GF-D8 (cell line): Measurements from ENCODE around the gene ZNF787.

Source experiments
- DNase-seq: peaks from one replicate; lab custom pipeline; 2025; lab: John Stamatoyannopoulos, UW

Gene ZNF787

GRCh38 chr19:56144376-56144775, 23.3 kb upstream of the ZNF787 start:
- DNase-seq = no peak

- DNase-seq = no peak
Measured at GRCh38 chr19:56142897-56143434, 21.9 kb upstream of the ZNF787 start.

- DNase-seq = no peak
Measured at GRCh38 chr19:56142087-56142787, 21.1 kb upstream of the ZNF787 start.

GRCh38 chr19:56141417-56141993, 20.4 kb upstream of the ZNF787 start:
- no peak for DNase-seq

GRCh38 chr19:56140583-56141416, 19.7 kb upstream of the ZNF787 start, which contains the start of gene ZNF444:
Gene ZNF444 (plus strand): TSS chr19:56141287. CDS start chr19:56146912, 5,625 bp downstream.
- peak; percentile 96 for DNase-seq

GRCh38 chr19:56139847-56140582, 18.9 kb upstream of the ZNF787 start:
- DNase-seq = no peak

- no peak for DNase-seq
Measured at GRCh38 chr19:56138069-56138468, 17.0 kb upstream of the ZNF787 start.

GRCh38 chr19:56137405-56137804, 16.3 kb upstream of the ZNF787 start:
- DNase-seq = no peak

- DNase-seq = no peak
Measured at GRCh38 chr19:56136362-56136761, 15.3 kb upstream of the ZNF787 start.

- DNase-seq = no peak
Measured at GRCh38 chr19:56134654-56134921, 13.5 kb upstream of the ZNF787 start.

- no peak for DNase-seq
Measured at GRCh38 chr19:56133858-56134653, 13.0 kb upstream of the ZNF787 start.

- DNase-seq = no peak
Measured at GRCh38 chr19:56132316-56132822, 11.3 kb upstream of the ZNF787 start.

GRCh38 chr19:56131651-56132050, 10.6 kb upstream of the ZNF787 start:
- DNase-seq = no peak

GRCh38 chr19:56130006-56130405, 8.9 kb upstream of the ZNF787 start:
- no peak for DNase-seq

GRCh38 chr19:56126983-56127780, 6.1 kb upstream of the ZNF787 start:
- DNase-seq = no peak

GRCh38 chr19:56125806-56126590, 4.9 kb upstream of the ZNF787 start:
- no peak for DNase-seq

GRCh38 chr19:56124578-56124977, 3.5 kb upstream of the ZNF787 start:
- DNase-seq = no peak

GRCh38 chr19:56123266-56123891, 2.3 kb upstream of the ZNF787 start:
- DNase-seq = no peak
